ENCODE results near the gene IRF7. TPM values are rescaled to one million over a fixed set of nuclear protein-coding genes. Genes with fewer than 3 reads are reported as not detected.

IRF7 gene
- total and polyA plus RNA-seq, 4 donors, result 15.7 to 62.4 (median 37.0) TPM

DNA sequence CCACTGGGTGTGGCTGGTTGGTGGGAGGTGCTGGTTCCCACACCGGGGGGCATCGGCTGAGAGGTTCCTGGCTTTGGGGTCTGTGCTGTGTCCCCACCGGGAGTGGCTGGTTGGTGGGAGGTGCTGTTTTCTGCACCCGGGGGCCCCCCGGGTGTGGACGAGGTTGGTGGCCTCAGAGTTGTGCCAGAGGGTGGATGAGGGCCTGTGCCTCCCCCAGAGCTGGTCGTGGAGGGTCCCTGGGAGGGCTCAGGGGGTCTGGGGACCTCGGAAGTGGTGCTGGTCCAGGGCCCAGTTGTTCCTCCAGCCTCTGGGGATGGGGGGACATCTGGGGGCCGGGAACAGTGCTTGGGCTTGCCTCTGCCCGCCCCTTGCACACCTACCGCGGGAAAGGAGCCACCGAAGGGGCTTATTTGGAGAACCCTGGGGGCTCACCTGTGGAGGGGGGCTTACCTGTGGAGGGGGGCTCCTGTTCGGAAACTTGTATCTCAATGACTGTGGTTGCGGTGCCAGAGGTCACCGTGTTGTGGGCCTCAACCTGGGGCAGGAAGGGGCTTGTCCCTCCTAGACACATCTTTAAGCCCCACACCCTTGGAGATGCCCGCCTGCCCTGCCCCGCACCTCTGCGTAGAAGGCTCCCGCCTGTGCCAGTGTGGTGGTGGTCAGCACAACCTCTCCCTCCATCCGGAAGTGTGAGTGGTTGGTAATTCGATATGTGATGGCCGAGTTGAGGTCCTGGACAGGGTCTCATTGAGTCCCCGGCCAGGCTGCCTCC, 3.3 kb upstream of the IRF7 start:
- Histone ChIP-seq H3K27ac (ENCODE audit: low read depth in 1 of 2, low read length in 2 of 2) (no peak overlapping the region), H3K27me3 (ENCODE audit: control insufficient read depth in 4 of 4, insufficient read depth in 4 of 4, low read length in 3 of 4) (no peaks in the 10 kb centered on the region), H3K9me3 (ENCODE audit: control insufficient read depth in 4 of 4, low read length in 3 of 4) (no peaks in the 10 kb centered on the region), H3K36me3 (ENCODE audit: control insufficient read depth in 4 of 4, insufficient read depth in 3 of 4, low read depth in 1 of 4, low read length in 3 of 4) (peaks cover 0 to 5% (median 3%) of the 10 kb centered on the region in 4 donors), H3K9ac (ENCODE audit: low read depth in 1 of 2, low read length in 2 of 2) (no peak overlapping the region), H3K4me3 (ENCODE audit: low read depth in 1 of 3, low read length in 3 of 3) (no peak overlapping the region), H3K4me1 (ENCODE audit: control insufficient read depth in 4 of 4, insufficient read depth in 4 of 4, low read length in 3 of 4) (peaks cover 0 to 32% (median 20%) of the 10 kb centered on the region in 4 donors)
- TF ChIP-seq FOXA2 (IDR thresholded peaks at IDR 0.05) (no peak), JUND (IDR thresholded peaks at IDR 0.05) (no peak), EGR1 (IDR thresholded peaks at IDR 0.05; ENCODE audit: low read depth in 2 of 2) (no peak), RAD21 (IDR thresholded peaks at IDR 0.05) (no peak), RXRA (IDR thresholded peaks at IDR 0.05) (no peak), GABPA (IDR thresholded peaks at IDR 0.05 in 1 of 2, conservative IDR thresholded peaks at IDR 0.05 in 1 of 2) (no peak), HNF4A (conservative IDR thresholded peaks at IDR 0.05) (no peak)
- TF ChIP-seq, protein P1, sequence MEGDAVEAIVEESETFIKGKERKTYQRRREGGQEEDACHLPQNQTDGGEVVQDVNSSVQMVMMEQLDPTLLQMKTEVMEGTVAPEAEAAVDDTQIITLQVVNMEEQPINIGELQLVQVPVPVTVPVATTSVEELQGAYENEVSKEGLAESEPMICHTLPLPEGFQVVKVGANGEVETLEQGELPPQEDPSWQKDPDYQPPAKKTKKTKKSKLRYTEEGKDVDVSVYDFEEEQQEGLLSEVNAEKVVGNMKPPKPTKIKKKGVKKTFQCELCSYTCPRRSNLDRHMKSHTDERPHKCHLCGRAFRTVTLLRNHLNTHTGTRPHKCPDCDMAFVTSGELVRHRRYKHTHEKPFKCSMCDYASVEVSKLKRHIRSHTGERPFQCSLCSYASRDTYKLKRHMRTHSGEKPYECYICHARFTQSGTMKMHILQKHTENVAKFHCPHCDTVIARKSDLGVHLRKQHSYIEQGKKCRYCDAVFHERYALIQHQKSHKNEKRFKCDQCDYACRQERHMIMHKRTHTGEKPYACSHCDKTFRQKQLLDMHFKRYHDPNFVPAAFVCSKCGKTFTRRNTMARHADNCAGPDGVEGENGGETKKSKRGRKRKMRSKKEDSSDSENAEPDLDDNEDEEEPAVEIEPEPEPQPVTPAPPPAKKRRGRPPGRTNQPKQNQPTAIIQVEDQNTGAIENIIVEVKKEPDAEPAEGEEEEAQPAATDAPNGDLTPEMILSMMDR (IDR thresholded peaks at IDR 0.05; ENCODE audit: low read depth, low read length, missing input control), result no peak
- TF ChIP-seq, protein P2, sequence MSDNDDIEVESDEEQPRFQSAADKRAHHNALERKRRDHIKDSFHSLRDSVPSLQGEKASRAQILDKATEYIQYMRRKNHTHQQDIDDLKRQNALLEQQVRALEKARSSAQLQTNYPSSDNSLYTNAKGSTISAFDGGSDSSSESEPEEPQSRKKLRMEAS (IDR thresholded peaks at IDR 0.05), result no peak
- TF ChIP-seq, protein P3, sequence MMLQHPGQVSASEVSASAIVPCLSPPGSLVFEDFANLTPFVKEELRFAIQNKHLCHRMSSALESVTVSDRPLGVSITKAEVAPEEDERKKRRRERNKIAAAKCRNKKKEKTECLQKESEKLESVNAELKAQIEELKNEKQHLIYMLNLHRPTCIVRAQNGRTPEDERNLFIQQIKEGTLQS (IDR thresholded peaks at IDR 0.05), result no peak
- no peak for DNase-seq (ENCODE audit: low spot score)
- 96% methylated on average over 24 of the region's 24 CpGs for WGBS

DNA sequence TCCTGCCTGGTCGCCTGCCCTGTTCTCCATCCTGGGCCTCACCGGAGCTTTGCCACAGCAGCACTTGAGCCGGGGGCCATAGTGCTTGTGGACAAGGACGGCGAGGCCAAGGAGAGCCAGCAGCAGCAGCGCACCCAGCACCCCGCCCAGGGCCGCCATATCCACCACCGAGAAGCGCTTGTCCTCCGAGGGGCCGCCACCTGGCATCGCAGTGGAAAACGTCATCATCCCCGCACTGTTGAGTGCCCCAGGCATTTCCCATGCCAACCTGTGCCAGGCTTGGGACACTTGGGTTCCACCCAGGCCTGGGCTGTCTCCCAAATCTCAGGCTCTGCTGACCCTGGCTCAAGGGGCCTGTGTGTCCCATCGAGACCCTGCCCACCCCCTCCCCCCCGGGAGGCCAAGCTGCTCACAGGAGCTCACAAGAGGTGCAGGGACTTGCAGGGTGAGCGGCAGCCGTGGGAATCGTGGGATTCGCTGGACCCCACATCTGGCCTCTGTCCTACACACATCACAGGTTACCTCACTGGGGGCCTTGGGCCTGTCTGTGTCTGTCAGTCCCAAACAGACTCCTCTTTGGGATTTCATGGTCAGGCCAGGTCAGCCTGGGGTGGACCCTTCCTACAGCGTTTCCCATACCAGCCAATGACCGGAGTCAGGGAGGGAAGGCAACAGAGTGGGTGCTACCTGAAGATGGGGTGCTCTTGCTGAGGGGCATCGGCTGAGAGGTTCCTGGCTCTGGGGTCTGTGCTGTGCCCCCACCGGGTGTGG, 2.3 kb upstream of the IRF7 start:
- WGBS, result 88% methylated on average over 25 of the region's 25 CpGs
- Histone ChIP-seq H3K4me1 (ENCODE audit: control insufficient read depth in 4 of 4, insufficient read depth in 4 of 4, low read length in 3 of 4) (peaks cover 3 to 34% (median 24%) of the 10 kb centered on the region in 4 donors), H3K27ac (ENCODE audit: low read depth in 1 of 2, low read length in 2 of 2) (no peak overlapping the region), H3K36me3 (ENCODE audit: control insufficient read depth in 4 of 4, insufficient read depth in 3 of 4, low read depth in 1 of 4, low read length in 3 of 4) (peaks cover 0 to 7% (median 4%) of the 10 kb centered on the region in 4 donors), H3K27me3 (ENCODE audit: control insufficient read depth in 4 of 4, insufficient read depth in 4 of 4, low read length in 3 of 4) (no peaks in the 10 kb centered on the region), H3K4me3 (ENCODE audit: low read depth in 1 of 3, low read length in 3 of 3) (no peak overlapping the region), H3K9ac (ENCODE audit: low read depth in 1 of 2, low read length in 2 of 2) (no peak overlapping the region), H3K9me3 (ENCODE audit: control insufficient read depth in 4 of 4, low read length in 3 of 4) (no peaks in the 10 kb centered on the region)
- TF ChIP-seq, protein P2 (IDR thresholded peaks at IDR 0.05), result no peak
- TF ChIP-seq RXRA (IDR thresholded peaks at IDR 0.05) (no peak), SP1 (IDR thresholded peaks at IDR 0.05) (no peak), HNF4A (conservative IDR thresholded peaks at IDR 0.05) (no peak), NR2F2 (IDR thresholded peaks at IDR 0.05) (no peak)
- TF ChIP-seq, protein P1 (IDR thresholded peaks at IDR 0.05; ENCODE audit: low read depth, low read length, missing input control), result no peak
- TF ChIP-seq, protein P4, sequence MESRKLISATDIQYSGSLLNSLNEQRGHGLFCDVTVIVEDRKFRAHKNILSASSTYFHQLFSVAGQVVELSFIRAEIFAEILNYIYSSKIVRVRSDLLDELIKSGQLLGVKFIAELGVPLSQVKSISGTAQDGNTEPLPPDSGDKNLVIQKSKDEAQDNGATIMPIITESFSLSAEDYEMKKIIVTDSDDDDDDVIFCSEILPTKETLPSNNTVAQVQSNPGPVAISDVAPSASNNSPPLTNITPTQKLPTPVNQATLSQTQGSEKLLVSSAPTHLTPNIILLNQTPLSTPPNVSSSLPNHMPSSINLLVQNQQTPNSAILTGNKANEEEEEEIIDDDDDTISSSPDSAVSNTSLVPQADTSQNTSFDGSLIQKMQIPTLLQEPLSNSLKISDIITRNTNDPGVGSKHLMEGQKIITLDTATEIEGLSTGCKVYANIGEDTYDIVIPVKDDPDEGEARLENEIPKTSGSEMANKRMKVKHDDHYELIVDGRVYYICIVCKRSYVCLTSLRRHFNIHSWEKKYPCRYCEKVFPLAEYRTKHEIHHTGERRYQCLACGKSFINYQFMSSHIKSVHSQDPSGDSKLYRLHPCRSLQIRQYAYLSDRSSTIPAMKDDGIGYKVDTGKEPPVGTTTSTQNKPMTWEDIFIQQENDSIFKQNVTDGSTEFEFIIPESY (IDR thresholded peaks at IDR 0.05), result no peak
- no peak for DNase-seq (ENCODE audit: low spot score)

Measured in liver (tissue), 9 donors.